Neural progenitor cell (in vitro differentiated cells): Measurements from ENCODE around the gene NXN.

Experiments used
- EZH2 ChIP-seq: fragments of 200-600 bp; sonication (generic); IDR thresholded peaks from 2 replicates; pipeline ENCODE4 v1.6.1; 2017; ENCODE audit warnings: antibody characterized with exemption, mild to moderate bottlenecking, moderate library complexity
- TF ChIP-seq, protein P1 (sequence below): fragments of 200-600 bp; sonication (generic); IDR thresholded peaks from 2 replicates; pipeline ENCODE4 v1.5.1; 2017; ENCODE audit warnings: antibody characterized with exemption, mild to moderate bottlenecking

DNA sequence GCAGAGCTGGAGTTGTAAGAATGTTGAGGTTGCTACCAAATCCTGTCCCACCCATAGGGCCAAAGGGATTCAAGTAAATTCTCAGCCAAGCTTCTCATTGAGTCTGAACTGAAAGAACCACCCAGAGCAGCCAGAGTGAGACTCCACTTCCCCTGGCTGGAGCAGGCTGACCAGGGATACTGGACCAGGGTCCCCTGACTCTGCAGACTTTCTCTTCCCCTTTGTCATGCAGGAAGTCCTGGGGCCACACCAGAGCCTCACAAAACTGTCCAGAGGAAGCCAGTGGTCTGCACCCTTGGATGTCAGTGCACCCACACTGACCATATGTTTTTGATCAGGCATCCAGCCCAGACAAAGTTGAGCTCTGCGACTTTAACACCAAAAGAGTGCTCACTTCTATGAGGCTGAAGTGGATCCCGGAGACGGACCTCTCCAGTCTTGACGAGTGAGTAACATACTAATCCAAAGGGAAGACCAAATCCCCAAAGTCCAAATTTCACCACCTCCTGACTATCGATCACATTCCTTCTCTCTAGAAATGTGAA lies 4.1 kb downstream of the NXN start:
- no peak for TF ChIP-seq EZH2
- TF ChIP-seq, protein P1, sequence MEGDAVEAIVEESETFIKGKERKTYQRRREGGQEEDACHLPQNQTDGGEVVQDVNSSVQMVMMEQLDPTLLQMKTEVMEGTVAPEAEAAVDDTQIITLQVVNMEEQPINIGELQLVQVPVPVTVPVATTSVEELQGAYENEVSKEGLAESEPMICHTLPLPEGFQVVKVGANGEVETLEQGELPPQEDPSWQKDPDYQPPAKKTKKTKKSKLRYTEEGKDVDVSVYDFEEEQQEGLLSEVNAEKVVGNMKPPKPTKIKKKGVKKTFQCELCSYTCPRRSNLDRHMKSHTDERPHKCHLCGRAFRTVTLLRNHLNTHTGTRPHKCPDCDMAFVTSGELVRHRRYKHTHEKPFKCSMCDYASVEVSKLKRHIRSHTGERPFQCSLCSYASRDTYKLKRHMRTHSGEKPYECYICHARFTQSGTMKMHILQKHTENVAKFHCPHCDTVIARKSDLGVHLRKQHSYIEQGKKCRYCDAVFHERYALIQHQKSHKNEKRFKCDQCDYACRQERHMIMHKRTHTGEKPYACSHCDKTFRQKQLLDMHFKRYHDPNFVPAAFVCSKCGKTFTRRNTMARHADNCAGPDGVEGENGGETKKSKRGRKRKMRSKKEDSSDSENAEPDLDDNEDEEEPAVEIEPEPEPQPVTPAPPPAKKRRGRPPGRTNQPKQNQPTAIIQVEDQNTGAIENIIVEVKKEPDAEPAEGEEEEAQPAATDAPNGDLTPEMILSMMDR, result no peak
